SHP77 (cell line): ENCODE results near the gene PEF1.

Experiments
- DNase-seq, 2 experiments: peaks; one replicate each; lab custom pipeline; 2025; lab: John Stamatoyannopoulos, UW

Gene PEF1

GRCh38 chr1:31584869-31585735, 59.6 kb downstream of the PEF1 start:
- DNase-seq, result no peak

- peak; percentile 64 to 68 for DNase-seq
Observed at GRCh38 chr1:31583995-31584868, 60.4 kb downstream of the PEF1 start.

- no peak for DNase-seq
Observed at GRCh38 chr1:31583082-31583994, 61.3 kb downstream of the PEF1 start.

- DNase-seq, result no peak
Observed at GRCh38 chr1:31581821-31582810, 62.6 kb downstream of the PEF1 start.

DNA sequence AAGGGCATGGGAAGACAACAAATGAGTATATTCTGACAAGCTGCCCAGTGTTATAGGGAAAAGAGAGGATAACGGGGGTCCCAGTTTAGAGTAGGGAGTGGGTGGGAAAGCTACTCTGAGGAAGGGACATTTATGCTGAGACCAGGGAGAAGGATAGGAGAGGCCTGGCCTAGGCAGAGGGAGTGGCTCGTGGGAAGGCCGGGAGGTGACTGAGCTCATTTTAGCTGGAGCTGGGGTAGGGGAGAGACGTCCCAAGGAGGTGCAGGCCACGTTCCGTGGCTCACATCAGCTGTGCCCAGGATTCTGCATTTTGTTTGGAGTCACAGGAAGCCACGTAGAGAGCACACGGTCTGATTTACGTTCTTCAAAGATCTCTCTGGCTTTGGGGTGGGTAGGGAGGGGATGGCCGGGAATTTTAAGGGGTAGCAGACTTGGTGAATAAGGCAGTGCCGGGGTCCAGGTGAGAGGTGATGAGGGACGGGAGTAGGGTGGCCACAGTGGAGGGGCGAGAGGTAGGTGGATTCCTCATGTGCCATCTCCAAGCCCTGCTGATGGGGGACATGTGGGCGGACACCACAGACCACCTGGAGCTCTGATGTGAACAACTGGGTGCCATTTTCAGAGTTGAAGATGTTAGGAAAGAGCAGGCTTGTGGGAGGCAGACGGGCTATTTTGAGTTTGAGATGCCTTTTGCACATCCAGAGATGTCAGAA, 63.6 kb downstream of the PEF1 start:
- DNase-seq, result no peak

DNA sequence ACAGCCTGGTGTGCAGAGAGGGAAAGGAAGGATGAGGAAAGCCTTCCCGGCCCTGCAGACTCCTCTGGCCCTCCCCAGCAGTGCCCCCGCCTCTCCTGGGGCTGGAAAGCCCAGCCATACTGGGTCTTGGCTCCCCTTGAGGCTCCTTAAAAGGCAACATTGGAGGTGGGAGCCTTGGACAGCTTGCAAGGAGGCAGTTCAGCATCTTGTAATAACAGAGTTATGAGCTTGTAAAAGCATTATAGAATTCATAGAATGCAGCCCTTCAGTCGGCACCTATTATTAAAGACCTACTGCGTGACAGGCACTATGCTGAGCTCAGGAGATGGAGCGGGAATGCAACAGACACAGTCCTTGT, 64.2 kb downstream of the PEF1 start:
- DNase-seq, result no peak
